Caco-2 (cell line): ENCODE results near the gene KLF7. TPM values are rescaled to one million over a fixed set of nuclear protein-coding genes. Genes with fewer than 3 reads are reported as not detected.

ENCODE experiments used
- BruUV-seq: library from RNA; stranded (reverse); fragments of 400-500 nt; replicated peaks from 2 replicates; lab custom pipeline; 2021; lab: Mats Ljungman, UMichigan
- CTCF ChIA-PET: fragments of 300-600 bp; sonication (Branson Sonifier 250); formaldehyde crosslinking; loops from one replicate; lab custom pipeline; 2022; ENCODE audit warnings: antibody characterized with exemption; lab: Charles Lee
- POLR2A ChIA-PET: fragments of 300-600 bp; sonication (Branson Sonifier 250); formaldehyde crosslinking; loops from one replicate; lab custom pipeline; 2022; ENCODE audit warnings: antibody characterized with exemption; lab: Charles Lee
- DNase-seq, 2 experiments: peaks; one replicate each; pipeline versions ENCODE4 v3.0.0 to v3.0.0-alpha.2; 2020 to 2022
- H3K27me3 ChIP-seq: replicated peaks from 2 replicates; pipeline ENCODE4 v1.6.0; 2011; ENCODE audit warnings: low read length; ENCODE audit not compliant: control insufficient read depth, insufficient read depth
- H3K36me3 ChIP-seq: 2 replicates; pipeline ENCODE4 v1.5.1; 2011; ENCODE audit warnings: low read length; ENCODE audit not compliant: control insufficient read depth, insufficient read depth
- H3K4me1 ChIP-seq: fragments of 250-450 bp; sonication (Bioruptor Pico); 2 replicates; pipeline ENCODE4 v1.5.1; 2020; ENCODE audit warnings: mild to moderate bottlenecking
- H3K4me3 ChIP-seq: 2 replicates; pipeline ENCODE4 v1.5.1; 2011; ENCODE audit warnings: low read depth, mild to moderate bottlenecking, control low read depth, low read length
- H3K9me3 ChIP-seq: fragments of 250-450 bp; sonication (Bioruptor Pico); 2 replicates; pipeline ENCODE4 v1.5.1; 2020; ENCODE audit warnings: mild to moderate bottlenecking, moderate library complexity
- H3K27ac Mint-ChIP-seq: one replicate; pipeline ENCODE4 v1.8.0; 2022; ENCODE audit warnings: mixed read lengths; ENCODE audit not compliant: unreplicated experiment
- H3K27me3 Mint-ChIP-seq: one replicate; pipeline ENCODE4 v1.8.0; 2022; ENCODE audit warnings: mixed read lengths; ENCODE audit not compliant: insufficient read depth, unreplicated experiment
- H3K36me3 Mint-ChIP-seq: one replicate; pipeline ENCODE4 v1.8.0; 2022; ENCODE audit warnings: mild to moderate bottlenecking, mixed read lengths; ENCODE audit not compliant: insufficient read depth, unreplicated experiment
- H3K4me1 Mint-ChIP-seq: one replicate; pipeline ENCODE4 v1.8.0; 2022; ENCODE audit warnings: low read depth, mixed read lengths; ENCODE audit not compliant: unreplicated experiment
- H3K4me3 Mint-ChIP-seq: one replicate; pipeline ENCODE4 v1.8.0; 2022; ENCODE audit warnings: mild to moderate bottlenecking, moderate library complexity, mixed read lengths; ENCODE audit not compliant: unreplicated experiment
- H3K9me3 Mint-ChIP-seq: one replicate; pipeline ENCODE4 v1.8.0; 2022; ENCODE audit warnings: mixed read lengths; ENCODE audit not compliant: unreplicated experiment
- CTCF ChIP-seq, 2 experiments: fragments of 200-600 bp in 1 of 2; IDR thresholded peaks; 1 replicate in 1 of 2; 2 replicates in 1 of 2; pipeline versions ENCODE4 v1.5.1 to v1.8.0; 2011 to 2022; ENCODE audit warnings: antibody characterized with exemption in 1 of 2, control low read depth in 1 of 2, inconsistent platforms in 1 of 2, low read depth in 1 of 2, low read length in 1 of 2, mild to moderate bottlenecking in 1 of 2, moderate library complexity in 1 of 2; ENCODE audit not compliant: insufficient read depth in 1 of 2, severe bottlenecking in 1 of 2, unreplicated experiment in 1 of 2
- intact Hi-C: fragments of 100-400 bp; cut with micrococcal nuclease; formaldehyde crosslinking; loops from one replicate; pipeline ENCODE4 v1.10.0; 2022; ENCODE audit not compliant: unreplicated experiment
- total RNA-seq: library from RNA; stranded (reverse); gene quantifications from 2 replicates; pipeline ENCODE4 v1.2.3, GENCODE V29; 2022

The KLF7 gene
- total RNA-seq, 1 experiment from 2014 or later: 0.36 TPM

DNA sequence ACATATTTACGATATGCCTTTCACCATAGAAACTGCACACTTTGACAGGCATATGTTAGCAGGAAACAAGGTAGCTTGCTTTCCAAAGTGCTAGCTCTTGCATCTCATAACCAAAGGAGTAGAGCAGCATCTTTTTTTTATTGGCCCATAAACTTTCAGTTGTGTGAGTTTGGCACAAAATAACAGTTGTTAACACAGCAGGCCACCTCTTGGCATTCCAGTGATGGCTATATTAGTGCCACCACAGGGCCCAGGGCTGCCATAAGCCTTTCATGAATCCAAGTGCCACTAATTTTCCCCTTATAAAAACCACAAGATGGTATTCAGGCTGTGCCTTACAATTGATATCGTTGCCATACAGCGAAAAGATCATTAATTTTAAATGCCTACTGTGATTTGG is 40.3 kb upstream of the KLF7 start:
- ChIA-PET POLR2A (no interaction called here), CTCF (no interaction called here)
- no peak overlapping the region for H3K27ac Mint-ChIP-seq
- Histone ChIP-seq H3K4me3 (no peak overlapping the region), H3K27me3 (no peaks in the 10 kb centered on the region), H3K36me3 (no peaks in the 10 kb centered on the region), H3K4me1 (no peaks in the 10 kb centered on the region), H3K9me3 (no peaks in the 10 kb centered on the region)
- no peak for DNase-seq
- intact Hi-C loops: no loop called here
- BruUV-seq: no TSS peak
- H3K9me3 Mint-ChIP-seq: no peaks in the 10 kb centered on the region
- H3K36me3 Mint-ChIP-seq: no peaks in the 10 kb centered on the region
- TF ChIP-seq CTCF (IDR thresholded peaks at IDR 0.05; ENCODE audit: insufficient read depth in 1 of 2, low read depth in 1 of 2, low read length in 1 of 2, severe bottlenecking in 1 of 2, unreplicated experiment in 1 of 2): no peak
- H3K27me3 Mint-ChIP-seq: peaks cover 6% of the 10 kb centered on the region
- H3K4me3 Mint-ChIP-seq: no peak overlapping the region
- H3K4me1 Mint-ChIP-seq: no peaks in the 10 kb centered on the region

DNA sequence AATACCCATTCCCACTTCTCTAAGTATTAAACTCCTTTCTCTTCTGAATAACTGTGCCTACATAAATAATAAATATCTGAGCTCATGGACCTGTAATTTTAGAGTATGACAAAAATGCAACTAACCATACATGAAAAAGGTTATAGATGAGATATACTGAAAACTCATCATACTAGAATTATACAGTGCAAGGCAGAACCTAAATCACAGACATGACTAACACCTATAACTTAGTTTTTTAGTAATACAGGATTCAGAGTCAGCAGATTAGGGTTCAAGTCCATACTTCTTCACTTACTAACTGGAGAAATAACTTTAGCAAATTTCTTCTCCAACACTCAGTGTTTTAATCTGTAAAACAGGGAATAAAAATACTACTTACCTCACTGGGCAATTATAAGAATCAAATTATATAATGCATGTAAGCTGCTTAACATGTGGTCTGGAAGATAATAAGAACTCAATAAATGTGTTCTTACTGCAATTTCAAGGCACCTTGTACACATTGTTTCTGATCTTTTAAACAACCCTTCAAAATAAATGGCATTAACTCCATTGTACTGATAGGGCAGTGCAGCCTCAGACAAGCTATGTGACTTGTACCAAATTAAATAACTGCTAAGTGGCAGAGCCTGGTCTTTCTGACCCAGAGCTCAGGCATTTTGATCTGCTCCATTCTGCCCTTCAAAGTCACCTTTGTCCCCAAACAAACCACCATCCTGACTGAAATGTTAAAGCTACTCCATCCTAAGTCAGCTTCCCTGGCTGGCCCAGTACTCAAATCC is 39.6 kb upstream of the KLF7 start:
- Histone ChIP-seq H3K27me3 (no peaks in the 10 kb centered on the region), H3K9me3 (no peaks in the 10 kb centered on the region), H3K4me3 (no peak overlapping the region), H3K4me1 (no peaks in the 10 kb centered on the region), H3K36me3 (no peaks in the 10 kb centered on the region)
- Mint-ChIP-seq H3K27ac (no peak overlapping the region), H3K27me3 (peaks cover 6% of the 10 kb centered on the region), H3K36me3 (no peaks in the 10 kb centered on the region), H3K4me1 (no peaks in the 10 kb centered on the region), H3K9me3 (no peaks in the 10 kb centered on the region), H3K4me3 (no peak overlapping the region)
- POLR2A ChIA-PET: no interaction called here
- DNase-seq: no peak
- no TSS peak for BruUV-seq
- CTCF ChIA-PET: no interaction called here
- no peak for TF ChIP-seq CTCF (IDR thresholded peaks at IDR 0.05; ENCODE audit: insufficient read depth in 1 of 2, low read depth in 1 of 2, low read length in 1 of 2, severe bottlenecking in 1 of 2, unreplicated experiment in 1 of 2)
- intact Hi-C loops: no loop called here

GRCh38 chr2:207203056-207203455 is 37.3 kb upstream of the KLF7 start:
- DNase-seq: no peak
- Mint-ChIP-seq H3K4me3 (no peak overlapping the region), H3K4me1 (no peaks in the 10 kb centered on the region), H3K27me3 (peaks cover 12% of the 10 kb centered on the region), H3K27ac (no peak overlapping the region), H3K9me3 (no peaks in the 10 kb centered on the region), H3K36me3 (no peaks in the 10 kb centered on the region)
- Histone ChIP-seq H3K9me3 (no peaks in the 10 kb centered on the region), H3K36me3 (no peaks in the 10 kb centered on the region), H3K4me1 (no peaks in the 10 kb centered on the region), H3K4me3 (no peak overlapping the region), H3K27me3 (no peaks in the 10 kb centered on the region)
- POLR2A ChIA-PET: no interaction called here
- no TSS peak for BruUV-seq
- no peak for TF ChIP-seq CTCF (IDR thresholded peaks at IDR 0.05; ENCODE audit: insufficient read depth in 1 of 2, low read depth in 1 of 2, low read length in 1 of 2, severe bottlenecking in 1 of 2, unreplicated experiment in 1 of 2)
- CTCF ChIA-PET: no interaction called here
- intact Hi-C loops: no loop called here
